BLaER1 treated with 17β-estradiol and CSF1 and Interleukin-3, amounts not matched to agents 10 nM and 100 nM (cell line): Measurements from ENCODE around the gene XIST.

Source experiments
- H3K27ac ChIP-seq, 11 experiments: shearing (Covaris generic); formaldehyde crosslinking; 2 replicates each; pipeline ENCODE4 v1.8.1; 2022
- H3K27me3 ChIP-seq, 11 experiments: shearing (Covaris generic); formaldehyde crosslinking; 2 replicates each; pipeline ENCODE4 v1.8.1; 2022
- H3K36me3 ChIP-seq, 11 experiments: shearing (Covaris generic); formaldehyde crosslinking; 2 replicates each; pipeline ENCODE4 v1.8.1; 2022
- H3K4me1 ChIP-seq, 10 experiments: shearing (Covaris generic); formaldehyde crosslinking; 2 replicates each; pipeline ENCODE4 v1.8.1; 2022
- H3K4me2 ChIP-seq, 11 experiments: shearing (Covaris generic); formaldehyde crosslinking; 2 replicates each; pipeline ENCODE4 v1.8.1; 2022
- H3K4me3 ChIP-seq, 10 experiments: shearing (Covaris generic); formaldehyde crosslinking; 2 replicates each; pipeline ENCODE4 v1.8.1; 2022
- H3K9ac ChIP-seq, 11 experiments: shearing (Covaris generic); formaldehyde crosslinking; 2 replicates each; pipeline ENCODE4 v1.8.1; 2022
- H3K9me3 ChIP-seq, 11 experiments: shearing (Covaris generic); formaldehyde crosslinking; replicated peaks in 1 of 11; 2 replicates each; pipeline ENCODE4 v1.8.1; 2022
- H4K20me1 ChIP-seq, 11 experiments: shearing (Covaris generic); formaldehyde crosslinking; 2 replicates each; pipeline ENCODE4 v1.8.1; 2022
- Cebpa-rat ChIP-seq, 11 experiments: shearing (Covaris generic); IDR thresholded peaks; 2 replicates each; pipeline ENCODE4 v1.8.1; 2022

XIST gene

GRCh38 chrX:73859622-73860021 lies 7.1 kb upstream of the XIST start:
- H3K9ac ChIP-seq: no peak overlapping the region
- peaks cover 0 to 18% (median 10%) of the 10 kb centered on the region in 11 experiments; a peak in 12 of 22 replicates for H3K9me3 ChIP-seq
- no peaks in the 10 kb centered on the region for H3K36me3 ChIP-seq
- no peaks in the 10 kb centered on the region for H3K4me1 ChIP-seq
- no peak overlapping the region for H3K4me2 ChIP-seq
- no peak overlapping the region for H3K27ac ChIP-seq
- no peak for TF ChIP-seq Cebpa-rat (IDR thresholded peaks at IDR 0.05)
- no peak overlapping the region for H3K4me3 ChIP-seq
- no peaks in the 10 kb centered on the region for H4K20me1 ChIP-seq
- H3K27me3 ChIP-seq: no peaks in the 10 kb centered on the region

GRCh38 chrX:73855546-73855945 lies 3.0 kb upstream of the XIST start:
- H3K9me3 ChIP-seq: peaks cover 0 to 16% (median 9%) of the 10 kb centered on the region in 11 experiments; a peak in 12 of 22 replicates
- H3K36me3 ChIP-seq: no peaks in the 10 kb centered on the region
- H3K4me2 ChIP-seq: no peak overlapping the region
- H3K27me3 ChIP-seq: no peaks in the 10 kb centered on the region
- TF ChIP-seq Cebpa-rat (IDR thresholded peaks at IDR 0.05): no peak
- no peak overlapping the region for H3K9ac ChIP-seq
- no peak overlapping the region for H3K27ac ChIP-seq
- no peak overlapping the region for H3K4me3 ChIP-seq
- peaks cover 0 to 4% (median 0%) of the 10 kb centered on the region in 11 experiments; a peak in 7 of 22 replicates for H4K20me1 ChIP-seq
- H3K4me1 ChIP-seq: no peaks in the 10 kb centered on the region

GRCh38 chrX:73852022-73852421 lies 492 bp downstream of the XIST start:
- H3K4me3 ChIP-seq: peak overlapping the region; percentile 67 to 85 (median 80)
- peak overlapping the region in 7 of 11 experiments; percentile 5 to 40 (median 15); a peak in 9 of 22 replicates for H3K4me2 ChIP-seq
- H3K9ac ChIP-seq: peak overlapping the region; percentile 87 to 94 (median 91)
- TF ChIP-seq Cebpa-rat (IDR thresholded peaks at IDR 0.05): no peak
- H3K4me1 ChIP-seq: peaks cover 12 to 22% (median 16%) of the 10 kb centered on the region in 10 experiments; a peak in 16 of 20 replicates
- H3K27ac ChIP-seq: peak overlapping the region; percentile 74 to 92 (median 91)
- H3K27me3 ChIP-seq: no peaks in the 10 kb centered on the region
- peaks cover 0 to 7% (median 0%) of the 10 kb centered on the region in 11 experiments; a peak in 2 of 22 replicates for H3K9me3 ChIP-seq
- peaks cover 0 to 24% (median 12%) of the 10 kb centered on the region in 11 experiments; a peak in 11 of 22 replicates for H3K36me3 ChIP-seq
- peaks cover 32 to 38% (median 34%) of the 10 kb centered on the region in 11 experiments for H4K20me1 ChIP-seq

GRCh38 chrX:73851014-73852009 lies 1.2 kb downstream of the XIST start:
- Histone ChIP-seq H3K4me1 (peaks cover 16 to 30% (median 19%) of the 10 kb centered on the region in 10 experiments; a peak in 17 of 20 replicates), H3K27ac (peak overlapping the region; percentile 74 to 92 (median 91)), H3K27me3 (no peaks in the 10 kb centered on the region), H3K4me2 (peak overlapping the region in 9 of 11 experiments; percentile 28 to 71 (median 45); a peak in 12 of 22 replicates), H3K9ac (peak overlapping the region; percentile 87 to 94 (median 91)), H3K36me3 (peaks cover 4 to 31% (median 19%) of the 10 kb centered on the region in 11 experiments; a peak in 19 of 22 replicates), H4K20me1 (peaks cover 39 to 45% (median 41%) of the 10 kb centered on the region in 11 experiments), H3K9me3 (peaks cover 0 to 7% (median 0%) of the 10 kb centered on the region in 11 experiments; a peak in 2 of 22 replicates), H3K4me3 (peak overlapping the region; percentile 67 to 85 (median 80))
- TF ChIP-seq Cebpa-rat (IDR thresholded peaks at IDR 0.05): no peak

- H3K4me1 ChIP-seq: peaks cover 19 to 39% (median 24%) of the 10 kb centered on the region in 10 experiments; a peak in 17 of 20 replicates
- no peak for TF ChIP-seq Cebpa-rat (IDR thresholded peaks at IDR 0.05)
- peak overlapping the region in 10 of 11 experiments; percentile 43 to 94 (median 90); a peak in 17 of 22 replicates for H3K9ac ChIP-seq
- H3K36me3 ChIP-seq: peaks cover 9 to 40% (median 26%) of the 10 kb centered on the region in 11 experiments; a peak in 21 of 22 replicates
- peak overlapping the region in 8 of 11 experiments; percentile 50 to 92 (median 91); a peak in 17 of 22 replicates for H3K27ac ChIP-seq
- peaks cover 0 to 7% (median 0%) of the 10 kb centered on the region in 11 experiments; a peak in 2 of 22 replicates for H3K9me3 ChIP-seq
- no peaks in the 10 kb centered on the region for H3K27me3 ChIP-seq
- peaks cover 48 to 55% (median 51%) of the 10 kb centered on the region in 11 experiments for H4K20me1 ChIP-seq
- H3K4me3 ChIP-seq: peak overlapping the region; percentile 67 to 85 (median 80)
- peak overlapping the region; percentile 56 to 85 (median 73) for H3K4me2 ChIP-seq
Measured at GRCh38 chrX:73850124-73851013, 2.1 kb downstream of the XIST start.

GRCh38 chrX:73849073-73849472 lies 3.4 kb downstream of the XIST start:
- Histone ChIP-seq H3K36me3 (peaks cover 11 to 53% (median 38%) of the 10 kb centered on the region in 11 experiments; a peak in 21 of 22 replicates), H3K9ac (peak overlapping the region in 6 of 11 experiments; percentile 15 to 40 (median 30); a peak in 4 of 22 replicates), H3K4me1 (peaks cover 23 to 49% (median 28%) of the 10 kb centered on the region in 10 experiments; a peak in 18 of 20 replicates), H3K9me3 (peaks cover 0 to 7% (median 0%) of the 10 kb centered on the region in 11 experiments; a peak in 2 of 22 replicates), H3K4me2 (peak overlapping the region; percentile 61 to 85 (median 76)), H3K4me3 (peak overlapping the region; percentile 36 to 85 (median 80)), H4K20me1 (peaks cover 61 to 68% (median 64%) of the 10 kb centered on the region in 11 experiments), H3K27me3 (no peaks in the 10 kb centered on the region), H3K27ac (no peak overlapping the region)
- no peak for TF ChIP-seq Cebpa-rat (IDR thresholded peaks at IDR 0.05)

GRCh38 chrX:73847991-73848390 lies 4.5 kb downstream of the XIST start:
- peak overlapping the region; percentile 36 to 85 (median 80); a peak in 15 of 20 replicates for H3K4me3 ChIP-seq
- H3K4me2 ChIP-seq: peak overlapping the region; percentile 61 to 85 (median 76)
- TF ChIP-seq Cebpa-rat (IDR thresholded peaks at IDR 0.05): no peak
- H3K27ac ChIP-seq: no peak overlapping the region
- H3K4me1 ChIP-seq: peaks cover 23 to 59% (median 34%) of the 10 kb centered on the region in 10 experiments; a peak in 18 of 20 replicates
- peaks cover 72 to 79% (median 74%) of the 10 kb centered on the region in 11 experiments for H4K20me1 ChIP-seq
- peaks cover 13 to 64% (median 43%) of the 10 kb centered on the region in 11 experiments; a peak in 21 of 22 replicates for H3K36me3 ChIP-seq
- H3K27me3 ChIP-seq: no peaks in the 10 kb centered on the region
- peaks cover 0 to 7% (median 0%) of the 10 kb centered on the region in 11 experiments; a peak in 2 of 22 replicates for H3K9me3 ChIP-seq
- H3K9ac ChIP-seq: no peak overlapping the region
